ENCODE results near the gene ZC3H12A.

ZC3H12A gene

DNA sequence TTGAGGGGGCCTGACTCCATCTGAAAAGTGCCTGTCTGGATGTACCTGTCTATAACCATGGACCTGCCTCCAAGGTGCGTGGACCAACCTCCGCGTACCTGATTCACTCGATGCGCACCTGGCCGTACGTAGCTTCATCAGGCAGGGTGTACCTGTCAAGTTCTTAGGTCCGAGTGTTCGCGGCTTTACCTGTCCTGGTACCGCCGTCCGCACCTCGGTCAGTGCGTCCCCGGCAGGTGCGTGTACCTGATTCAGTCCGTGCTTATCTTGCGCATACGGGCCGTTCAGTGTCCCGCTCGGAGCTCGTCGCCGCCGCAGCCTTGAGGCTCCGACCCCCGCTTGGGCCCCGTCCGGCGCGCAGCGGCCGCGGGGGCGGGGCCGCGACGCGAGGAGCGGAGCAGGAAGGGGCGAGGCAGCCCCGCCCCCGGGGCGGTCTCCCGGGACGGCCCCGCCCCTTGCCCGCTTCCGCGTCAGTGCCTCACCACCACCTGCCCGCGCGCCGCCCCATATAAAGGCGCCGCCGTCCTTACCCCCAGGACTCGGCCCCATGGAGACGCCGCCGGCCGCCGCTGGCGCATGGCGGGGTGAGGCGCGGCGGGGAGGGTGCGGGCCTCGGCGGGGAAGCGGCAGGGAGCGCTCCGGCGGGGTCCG, at the start of gene ZC3H12A:
TSS of gene ZC3H12A (plus strand) at position 535 of the 651 bp plus-strand sequence. CDS start 917 bp downstream, outside the sequence.
- DNase-seq (ENCODE audit: low read depth, low spot score), result peak; percentile 85

DNA sequence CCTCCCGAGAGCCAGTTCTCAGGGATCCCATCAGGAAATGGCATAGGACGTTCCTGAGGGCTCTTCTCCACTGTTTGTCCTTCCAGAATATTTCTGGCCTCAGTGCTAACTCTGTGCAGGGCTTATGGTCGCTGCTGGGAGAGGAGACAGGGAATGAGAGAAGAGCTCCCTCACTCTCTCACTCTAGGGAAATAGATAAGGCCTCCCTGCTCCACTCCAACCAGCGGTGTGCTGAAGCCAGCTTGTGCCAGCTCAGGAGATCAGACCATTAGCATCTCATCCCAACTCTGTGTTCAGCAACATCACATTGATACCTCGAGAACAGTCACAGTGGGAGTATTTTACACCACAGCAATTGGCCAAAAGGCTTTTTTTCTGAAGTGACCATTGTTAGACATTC, 49.2 kb upstream of the ZC3H12A start:
- no peak for DNase-seq (ENCODE audit: low read depth, low spot score)

DNA sequence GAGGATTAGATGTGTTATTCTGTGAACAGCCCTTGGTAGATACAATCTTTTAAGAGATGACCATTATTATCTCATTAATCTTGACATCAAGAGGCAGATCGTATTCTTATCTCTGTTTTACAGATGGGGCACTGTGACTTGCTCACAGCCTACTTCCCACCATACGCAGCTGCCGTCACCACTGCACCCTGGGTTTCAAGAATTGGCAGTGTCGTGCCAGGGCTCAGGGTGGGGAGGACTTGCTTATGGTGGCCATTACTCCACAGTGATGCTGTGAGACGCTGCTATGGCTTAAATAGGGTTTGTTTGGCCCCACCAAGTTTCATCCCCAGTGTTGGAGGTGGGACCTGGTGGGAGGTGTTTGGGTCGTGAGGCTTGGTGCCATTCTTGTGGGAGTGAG, 45.4 kb upstream of the ZC3H12A start:
- DNase-seq (ENCODE audit: low read depth, low spot score), result no peak

GRCh38 chr1:37430103-37430985, 44.0 kb upstream of the ZC3H12A start:
- DNase-seq (ENCODE audit: low read depth, low spot score), result no peak

DNA sequence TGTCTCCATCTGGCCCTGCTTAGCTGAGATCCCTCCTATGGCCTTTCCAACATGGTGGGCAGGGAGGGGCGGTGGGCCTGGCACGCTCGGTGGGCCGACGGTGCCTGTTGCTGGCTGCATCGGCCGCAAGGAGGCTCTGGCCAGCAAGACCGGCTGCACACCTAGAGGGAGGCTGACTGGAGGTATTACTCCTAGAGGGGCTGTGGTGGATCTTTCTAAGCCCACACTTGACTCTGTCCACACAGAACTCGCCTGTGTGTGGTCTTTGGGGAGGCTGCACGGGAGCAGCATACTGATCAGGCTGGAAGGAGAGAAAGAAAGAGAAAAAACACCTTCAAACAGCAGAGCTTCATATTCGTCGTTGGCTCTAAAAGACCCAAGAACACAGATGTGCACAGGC, 41.7 kb upstream of the ZC3H12A start:
- DNase-seq (ENCODE audit: low read depth, low spot score), result no peak

GRCh38 chr1:37433171-37433570, 41.2 kb upstream of the ZC3H12A start:
- no peak for DNase-seq (ENCODE audit: low read depth, low spot score)

DNA sequence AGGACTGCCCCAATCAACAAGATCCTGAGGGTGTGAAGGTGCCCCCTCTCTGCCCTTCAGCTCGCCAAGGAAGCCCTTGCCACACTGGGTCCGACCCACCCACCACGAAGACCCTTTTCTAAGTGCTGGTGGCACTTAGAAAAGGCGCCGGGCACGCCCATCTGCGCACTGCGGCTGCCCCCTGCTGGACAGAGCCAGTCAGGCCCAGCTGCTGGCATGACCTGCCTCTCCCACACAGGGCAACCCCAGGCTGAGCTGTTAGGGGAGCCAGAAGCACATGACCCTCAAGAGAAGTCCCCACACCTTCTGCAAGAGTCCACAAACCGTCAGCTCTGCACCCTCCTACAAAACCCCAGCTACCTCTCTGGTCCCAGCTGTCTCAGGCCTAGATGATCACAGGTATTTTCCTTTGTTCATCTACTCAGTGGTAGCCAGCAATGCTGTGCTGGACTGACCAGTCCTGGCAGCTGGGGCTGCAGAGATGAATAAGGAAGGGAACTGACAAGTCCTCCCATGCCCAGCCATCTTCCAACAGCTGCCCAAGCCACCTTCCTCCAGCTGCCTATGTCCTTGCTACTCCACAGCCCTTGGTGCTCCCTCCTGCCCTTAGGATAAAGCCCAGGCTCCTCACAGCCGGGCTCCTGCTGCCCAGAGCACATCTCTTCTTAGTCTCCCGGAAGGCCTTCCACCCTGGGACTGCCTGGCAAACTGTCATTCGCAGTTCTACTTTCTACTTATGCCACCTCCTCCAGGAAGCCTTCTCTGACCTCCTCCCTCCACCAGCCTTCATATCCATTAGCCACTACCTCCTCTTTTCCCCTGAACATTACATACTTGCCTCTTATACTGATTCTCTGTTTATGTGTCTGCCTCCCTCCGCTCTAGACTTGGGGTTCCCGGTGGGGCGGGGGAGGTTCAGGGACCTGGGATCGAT, 39.8 kb upstream of the ZC3H12A start:
- peak; percentile 59 for DNase-seq (ENCODE audit: low read depth, low spot score)

GRCh38 chr1:37437087-37437486, 37.3 kb upstream of the ZC3H12A start:
- DNase-seq (ENCODE audit: low read depth, low spot score), result no peak

GRCh38 chr1:37438037-37438868, 36.1 kb upstream of the ZC3H12A start:
- no peak for DNase-seq (ENCODE audit: low read depth, low spot score)

DNA sequence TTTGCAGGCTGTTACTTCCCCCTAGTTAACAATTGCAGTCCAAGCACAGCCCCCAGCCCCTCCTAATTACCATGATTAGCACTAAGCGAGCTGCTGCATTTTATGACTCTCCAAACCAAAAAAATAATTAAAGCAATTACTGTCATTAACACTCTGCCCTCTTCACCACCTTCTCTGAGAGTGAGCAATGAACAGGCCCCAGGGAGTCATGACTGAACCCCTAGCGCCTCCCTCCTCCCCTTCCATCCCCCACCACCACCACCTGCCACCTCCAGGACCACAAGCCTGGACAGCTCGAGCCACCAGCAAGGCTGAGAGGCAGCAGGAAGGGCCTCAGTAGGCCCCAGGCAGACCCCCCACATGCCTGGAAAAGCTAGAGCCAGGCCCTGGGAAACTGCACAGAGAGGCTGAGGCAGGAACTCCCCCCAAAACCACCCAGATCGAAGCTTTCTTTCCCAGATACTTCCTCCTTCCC, 35.5 kb upstream of the ZC3H12A start:
- no peak for DNase-seq (ENCODE audit: low read depth, low spot score)

GRCh38 chr1:37439349-37439995, 34.9 kb upstream of the ZC3H12A start:
- no peak for DNase-seq (ENCODE audit: low read depth, low spot score)

GRCh38 chr1:37441490-37441889, 32.9 kb upstream of the ZC3H12A start:
- no peak for DNase-seq (ENCODE audit: low read depth, low spot score)

DNA sequence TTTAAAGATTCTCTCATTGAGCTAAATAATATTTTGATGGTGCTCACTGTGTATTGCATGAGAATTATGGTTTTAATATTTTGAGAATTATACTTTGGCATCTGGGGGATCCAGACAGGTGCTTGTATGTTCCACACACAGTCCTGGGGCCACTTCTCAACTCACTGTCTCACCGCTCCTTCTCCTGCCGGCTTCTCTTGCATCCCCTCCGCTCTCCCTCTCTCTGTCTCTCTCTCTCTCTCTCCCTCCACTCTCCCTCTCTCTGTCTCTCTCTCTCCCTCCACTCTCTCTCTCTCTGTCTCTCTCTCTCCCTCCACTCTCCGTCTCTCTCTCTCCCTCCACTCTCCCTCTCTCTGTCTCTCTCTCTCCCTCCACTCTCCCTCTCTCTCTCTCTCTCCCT, 32.2 kb upstream of the ZC3H12A start:
- DNase-seq (ENCODE audit: low read depth, low spot score), result no peak

DNA sequence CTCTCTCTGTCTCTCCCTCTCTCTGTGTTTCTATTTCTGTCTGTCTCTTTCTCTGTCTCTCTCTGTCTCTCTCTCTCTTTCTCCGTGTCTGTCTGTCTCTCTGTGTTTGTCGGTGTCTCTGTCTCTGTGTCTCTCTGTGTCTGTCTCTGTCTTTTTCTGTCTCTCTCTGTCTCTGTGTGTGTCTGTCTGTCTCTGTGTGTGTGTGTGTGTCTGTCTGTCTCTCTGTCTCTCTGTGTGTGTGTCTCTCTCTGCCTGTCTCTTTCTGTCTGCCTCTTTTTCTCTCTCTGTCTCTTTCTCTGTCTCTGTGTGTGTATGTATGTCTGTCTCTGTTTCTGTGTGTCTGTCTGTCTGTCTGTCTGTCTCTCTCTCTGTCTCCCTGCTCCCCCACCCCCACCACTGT, 31.7 kb upstream of the ZC3H12A start:
- no peak for DNase-seq (ENCODE audit: low read depth, low spot score)

GRCh38 chr1:37446874-37447273, 27.5 kb upstream of the ZC3H12A start:
- no peak for DNase-seq (ENCODE audit: low read depth, low spot score)

DNA sequence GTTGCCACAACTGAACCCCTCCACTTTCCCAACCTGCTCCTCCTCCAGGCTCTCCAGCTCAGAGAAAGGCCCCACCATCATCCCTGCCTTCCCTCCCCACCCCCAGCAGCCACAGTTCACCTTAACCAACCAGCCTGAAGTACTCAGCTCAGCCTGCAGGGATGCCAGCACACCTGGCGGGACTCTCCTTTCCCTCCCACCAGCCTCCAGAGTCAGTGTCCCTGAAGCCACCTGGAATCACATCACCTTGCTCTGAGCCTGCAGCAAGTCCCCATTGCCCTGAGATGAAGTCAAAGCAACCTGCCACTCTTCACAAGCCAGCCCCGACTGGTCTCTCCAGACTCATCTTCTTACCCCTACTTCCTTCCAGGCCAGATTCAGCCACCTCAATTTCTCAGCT, 26.2 kb upstream of the ZC3H12A start:
- no peak for DNase-seq (ENCODE audit: low read depth, low spot score)

DNA sequence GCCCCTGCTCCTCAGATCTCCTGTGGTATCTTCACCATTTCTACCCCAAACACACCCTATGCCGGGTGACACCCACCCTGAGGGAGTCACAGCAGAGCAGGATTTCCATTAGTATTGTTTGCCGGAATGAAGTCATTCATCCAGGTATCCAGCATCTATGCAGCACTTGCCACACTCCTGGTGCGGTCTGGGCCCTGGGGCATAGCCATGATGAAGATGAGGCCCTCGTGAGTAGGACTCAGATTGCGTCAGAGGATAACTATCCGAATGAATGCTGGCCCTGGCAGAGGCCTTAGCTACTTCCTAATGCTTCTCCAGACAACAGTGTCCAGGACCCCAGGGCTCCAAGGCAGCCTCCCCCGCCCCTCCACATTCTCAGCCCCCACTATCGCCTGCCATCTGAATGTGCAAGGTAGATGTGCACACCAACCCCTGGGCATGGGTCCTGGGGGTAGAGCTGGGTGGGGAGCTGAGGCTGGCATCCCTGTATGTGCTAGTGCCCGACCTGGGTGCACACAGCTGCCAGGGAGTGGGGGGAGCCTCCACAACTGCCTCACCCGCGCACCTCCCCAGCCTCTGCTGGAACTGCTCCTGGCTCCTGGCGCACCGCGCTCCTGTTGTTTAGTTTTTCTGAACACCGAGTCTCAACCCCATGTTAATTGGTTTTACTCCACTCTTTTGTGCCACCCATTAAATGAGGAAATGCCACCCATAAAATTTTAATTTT, 25.5 kb upstream of the ZC3H12A start:
- DNase-seq (ENCODE audit: low read depth, low spot score), result no peak

DNA sequence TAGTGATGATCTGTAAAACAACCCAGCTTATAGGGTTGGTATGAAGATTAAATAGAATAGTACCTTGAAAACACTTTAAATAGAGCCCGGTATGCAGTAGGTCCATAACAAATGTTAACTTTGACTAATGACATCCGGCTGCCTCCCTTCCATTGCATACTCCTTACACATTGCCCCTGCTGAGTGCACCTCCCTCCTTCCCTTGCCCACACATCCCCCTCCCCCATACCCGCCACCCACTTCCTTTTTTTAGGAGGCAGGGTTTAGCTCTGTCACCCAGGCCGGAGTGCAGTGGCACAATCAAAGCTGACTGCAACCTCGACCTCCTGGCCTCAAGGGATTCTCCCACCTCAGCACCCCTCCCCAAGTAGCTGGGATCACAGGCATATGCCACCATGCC, 24.4 kb upstream of the ZC3H12A start:
- no peak for DNase-seq (ENCODE audit: low read depth, low spot score)

- DNase-seq (ENCODE audit: low read depth, low spot score), result no peak
These were observed 22.0 kb upstream of the ZC3H12A start for GRCh38 chr1:37452416-37452815.

- DNase-seq (ENCODE audit: low read depth, low spot score), result no peak
These were observed 20.7 kb upstream of the ZC3H12A start for GRCh38 chr1:37453647-37454046.
